AML-193 (cell line): ENCODE measurements around the gene CEP350.

Source experiments
- DNase-seq, 2 experiments: peaks; one replicate each; lab custom pipeline; 2025; lab: John Stamatoyannopoulos, UW

The CEP350 gene

GRCh38 chr1:180156201-180156600 lies 201.6 kb downstream of the CEP350 start:
- DNase-seq, result peak; percentile 62 to 66

GRCh38 chr1:180156631-180157091 lies 202.1 kb downstream of the CEP350 start:
- DNase-seq, result peak in 1 of 2 experiments; percentile 55

GRCh38 chr1:180157108-180157507 lies 202.5 kb downstream of the CEP350 start:
- DNase-seq, result no peak

GRCh38 chr1:180157576-180158057 lies 203.0 kb downstream of the CEP350 start:
- DNase-seq, result no peak

GRCh38 chr1:180158149-180159147 lies 203.8 kb downstream of the CEP350 start:
- no peak for DNase-seq

- peak; percentile 77 to 86 for DNase-seq
Measured at GRCh38 chr1:180160357-180160756, 205.7 kb downstream of the CEP350 start.

GRCh38 chr1:180163041-180163440 lies 208.4 kb downstream of the CEP350 start:
- DNase-seq, result peak; percentile 76 to 81
